Right forelimb (tissue), 1 donor: ENCODE data around the gene PLD4.
"Not testable (repeated sequence)": the region's sequence is repeated elsewhere in the genome, so short reads cannot be mapped to it uniquely, and the experiment has no call there.

Source experiments
- DNase-seq: peaks from one replicate; pipeline ENCODE4 v3.0.0-alpha.2; 2018

Gene PLD4

DNA sequence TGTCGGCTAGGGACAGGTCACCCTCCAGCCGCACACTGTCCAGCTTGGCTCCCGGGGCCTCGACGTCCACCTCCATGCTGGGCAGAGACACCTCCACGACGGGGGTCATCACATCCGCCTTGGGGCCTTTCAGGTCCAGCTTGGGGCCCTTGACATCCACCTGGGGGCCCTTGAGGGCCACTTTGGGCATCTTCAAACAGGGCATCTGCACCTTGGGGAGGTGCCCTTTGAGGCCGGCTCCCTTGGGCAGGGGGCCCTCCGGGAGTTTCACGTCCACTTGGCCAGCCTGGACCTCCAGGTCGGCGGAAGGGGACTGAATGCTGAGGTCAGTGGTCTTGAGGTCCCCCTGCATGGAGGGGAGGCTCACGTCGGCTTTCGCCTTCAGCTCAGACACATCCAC is 17.9 kb downstream of the PLD4 start:
- no peak for DNase-seq

DNA sequence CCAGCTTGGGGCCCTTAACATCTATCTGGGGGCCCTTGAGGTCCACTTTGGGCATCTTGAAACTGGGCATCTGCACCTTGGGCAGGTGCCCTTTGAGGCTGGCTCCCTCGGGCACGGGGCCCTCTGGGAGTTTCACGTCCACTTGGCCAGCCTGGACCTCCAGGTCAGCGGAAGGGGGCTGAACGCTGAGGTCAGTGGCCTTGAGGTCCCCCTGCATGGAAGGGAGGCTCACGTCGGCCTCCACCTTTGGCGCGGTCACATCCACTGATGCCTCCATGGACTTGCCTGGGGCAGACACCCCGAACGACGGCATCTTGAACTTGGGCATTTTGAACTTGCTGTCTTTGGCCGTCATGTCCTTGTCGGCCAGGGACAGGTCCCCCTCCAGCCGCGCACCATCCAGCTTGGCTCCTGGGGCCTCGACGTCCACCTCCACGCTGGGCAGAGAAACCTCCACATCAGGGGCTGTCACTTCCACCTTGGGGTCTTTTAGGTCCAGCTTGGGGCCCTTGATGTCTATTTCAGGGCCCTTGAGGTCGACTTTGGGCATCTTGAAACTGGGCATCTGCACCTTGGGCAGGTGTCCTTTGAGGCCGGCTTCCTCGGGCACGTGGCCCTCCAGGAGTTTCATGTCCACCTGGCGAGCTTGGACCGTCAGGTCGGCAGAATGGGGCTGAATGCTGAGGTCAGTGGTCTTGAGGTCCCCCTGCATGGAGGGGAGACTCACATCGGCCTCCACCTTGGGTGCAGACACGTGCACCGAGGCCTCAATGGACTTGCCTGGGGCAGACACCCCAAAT is 18.7 kb downstream of the PLD4 start:
- DNase-seq, result not testable (repeated sequence)

DNA sequence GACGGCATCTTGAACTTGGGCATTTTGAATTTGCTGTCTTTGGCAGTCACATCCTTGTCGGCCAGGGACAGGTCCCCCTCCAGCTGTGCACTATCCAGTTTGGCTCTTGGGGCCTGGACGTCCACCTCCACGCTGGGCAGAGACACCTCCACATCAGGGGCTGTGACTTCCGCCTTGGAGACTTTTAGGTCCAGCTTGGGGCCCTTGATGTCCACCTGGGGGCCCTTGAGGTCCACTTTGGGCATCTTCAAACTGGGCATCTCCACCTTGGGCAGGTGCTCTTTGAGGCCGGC is 19.3 kb downstream of the PLD4 start:
- DNase-seq, result not testable (repeated sequence)

DNA sequence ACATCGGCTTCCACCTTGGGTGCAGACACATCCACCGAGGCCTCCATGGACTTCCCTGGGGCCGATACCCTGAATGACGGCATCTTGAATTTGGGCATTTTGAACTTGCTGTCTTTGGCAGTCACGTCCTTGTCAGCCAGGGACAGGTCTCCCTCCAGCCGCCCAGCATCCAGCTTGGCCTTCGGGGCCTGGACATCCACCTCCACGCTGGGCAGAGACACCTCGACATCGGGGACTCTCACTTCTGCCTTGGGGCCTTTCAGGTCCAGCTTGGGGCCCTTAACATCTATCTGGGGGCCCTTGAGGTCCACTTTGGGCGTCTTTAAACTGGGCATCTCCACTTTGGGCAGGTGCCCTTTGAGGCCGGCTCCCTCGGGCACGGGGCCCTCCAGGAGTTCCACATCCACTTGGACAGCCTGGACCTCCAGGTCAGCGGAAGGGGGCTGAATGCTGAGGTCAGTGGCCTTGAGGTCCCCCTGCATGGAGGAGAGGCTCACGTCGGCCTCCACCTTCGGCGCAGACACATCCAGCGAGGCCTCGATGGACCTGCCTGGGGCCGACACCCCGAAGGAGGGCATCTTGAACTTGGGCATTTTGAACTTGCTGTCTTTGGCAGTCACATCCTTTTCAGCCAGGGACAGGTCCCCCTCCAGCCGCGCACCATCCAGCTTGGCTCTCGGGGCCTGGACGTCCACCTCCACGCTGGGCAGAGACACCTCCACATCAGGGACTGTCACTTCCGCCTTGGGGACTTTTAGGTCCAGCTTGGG is 19.9 kb downstream of the PLD4 start:
- not testable (repeated sequence) for DNase-seq

DNA sequence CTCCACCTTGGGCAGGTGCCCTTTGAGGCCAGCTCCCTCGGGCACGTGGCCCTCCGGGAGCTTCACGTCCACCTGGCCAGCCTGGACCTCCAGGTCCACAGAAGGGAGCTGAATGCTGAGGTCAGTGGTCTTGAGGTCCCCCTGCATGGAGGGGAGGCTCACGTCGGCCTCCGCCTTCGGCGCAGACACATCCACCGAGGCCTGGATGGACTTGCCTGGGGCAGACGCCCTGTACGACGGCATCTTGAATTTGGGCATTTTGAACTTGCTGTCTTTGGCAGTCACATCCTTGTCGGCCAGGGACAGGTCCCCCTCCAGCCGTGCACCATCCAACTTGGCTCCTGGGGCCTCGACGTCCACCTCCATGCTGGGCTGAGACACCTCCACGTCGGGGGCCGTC is 20.6 kb downstream of the PLD4 start:
- not testable (repeated sequence) for DNase-seq

DNA sequence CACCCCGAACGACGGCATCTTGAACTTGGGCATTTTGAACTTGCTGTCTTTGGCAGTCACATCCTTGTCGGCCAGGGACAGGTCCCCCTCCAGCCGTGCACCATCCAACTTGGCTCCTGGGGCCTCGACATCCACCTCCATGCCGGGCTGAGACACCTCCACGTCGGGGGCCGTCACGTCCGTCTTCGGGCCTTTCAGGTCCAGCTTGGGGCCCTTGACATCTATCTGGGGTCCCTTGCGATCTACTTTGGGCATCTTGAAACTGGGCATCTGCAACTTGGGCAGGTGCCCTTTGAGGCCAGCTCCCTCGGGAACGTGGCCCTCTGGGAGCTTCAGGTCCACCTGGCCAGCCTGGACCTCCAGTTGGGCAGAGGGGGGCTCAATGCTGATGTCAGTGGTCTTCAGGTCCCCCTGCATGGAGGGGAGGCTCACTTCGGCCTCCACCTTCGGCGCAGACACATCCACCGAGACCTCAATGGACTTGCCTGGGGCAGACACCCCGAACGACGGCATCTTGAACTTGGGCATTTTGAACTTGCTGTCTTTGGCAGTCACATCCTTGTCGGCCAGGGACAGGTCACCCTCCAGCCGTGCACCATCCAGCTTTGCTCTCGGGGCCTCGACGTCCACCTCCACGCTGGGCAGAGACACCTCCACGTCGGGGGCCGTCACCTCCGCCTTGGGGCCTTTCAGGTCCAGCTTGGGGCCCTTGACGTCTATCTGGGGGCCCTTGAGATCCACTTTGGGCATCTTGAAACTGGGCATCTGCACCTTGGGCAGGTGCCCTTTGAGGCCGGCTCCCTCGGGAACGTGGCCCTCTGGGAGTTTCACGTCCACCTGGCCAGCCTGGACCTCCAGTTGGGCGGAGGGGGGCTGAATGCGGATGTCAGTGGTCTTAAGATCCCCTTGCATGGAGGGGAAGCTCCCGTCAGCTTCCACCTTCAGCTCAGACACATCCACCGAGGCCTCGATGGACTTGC is 21.6 kb downstream of the PLD4 start:
- not testable (repeated sequence) for DNase-seq

DNA sequence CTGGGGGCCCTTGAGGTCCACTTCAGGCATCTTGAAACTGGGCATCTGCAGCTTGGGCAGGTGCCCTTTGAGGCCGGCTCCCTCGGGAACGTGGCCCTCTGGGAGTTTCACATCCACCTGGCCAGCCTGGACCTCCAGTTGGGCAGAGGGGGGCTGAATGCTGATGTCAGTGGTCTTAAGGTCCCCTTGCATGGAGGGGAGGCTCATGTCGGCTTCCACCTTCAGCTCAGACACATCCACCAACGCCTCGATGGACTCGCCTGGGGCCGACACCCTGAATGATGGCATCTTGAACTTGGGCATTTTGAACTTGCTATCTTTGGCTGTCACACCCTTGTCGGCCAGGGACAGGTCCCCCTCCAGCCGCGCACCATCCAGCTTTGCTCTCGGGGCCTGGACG is 22.5 kb downstream of the PLD4 start:
- DNase-seq, result not testable (repeated sequence)

DNA sequence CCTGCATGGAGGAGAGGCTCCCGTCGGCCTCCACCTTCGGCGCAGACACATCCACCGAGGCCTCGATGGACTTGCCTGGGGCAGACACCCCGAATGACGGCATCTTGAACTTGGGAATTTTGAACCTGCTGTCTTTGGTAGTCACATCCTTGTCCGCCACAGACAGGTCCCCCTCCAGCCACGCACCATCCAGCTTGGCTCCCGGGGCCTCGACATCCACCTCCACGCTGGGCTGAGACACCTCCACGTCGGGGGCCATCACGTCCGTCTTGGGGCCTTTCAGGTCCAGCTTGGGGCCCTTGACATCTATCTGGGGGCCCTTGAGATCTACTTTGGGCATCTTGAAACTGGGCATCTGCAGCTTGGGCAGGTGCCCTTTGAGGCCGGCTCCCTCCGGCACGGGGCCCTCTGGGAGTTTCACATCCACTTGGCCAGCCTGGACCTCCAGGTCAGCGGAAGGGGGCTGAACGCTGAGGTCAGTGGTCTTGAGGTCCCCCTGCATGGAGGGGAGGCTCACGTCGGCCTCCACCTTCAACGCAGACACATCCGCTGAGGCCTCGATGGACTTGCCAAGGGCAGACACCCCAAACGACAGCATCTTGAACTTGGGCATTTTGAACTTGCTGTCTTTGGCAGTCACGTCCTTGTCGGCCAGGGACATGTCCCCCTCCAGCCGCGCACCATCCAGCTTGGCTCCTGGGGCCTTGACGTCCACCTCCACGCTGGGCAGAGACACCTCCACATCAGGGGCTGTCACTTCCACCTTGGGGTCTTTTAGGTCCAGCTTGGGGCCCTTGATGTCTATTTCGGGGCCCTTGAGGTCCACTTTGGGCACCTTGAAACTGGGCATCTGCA is 23.4 kb downstream of the PLD4 start:
- not testable (repeated sequence) for DNase-seq

DNA sequence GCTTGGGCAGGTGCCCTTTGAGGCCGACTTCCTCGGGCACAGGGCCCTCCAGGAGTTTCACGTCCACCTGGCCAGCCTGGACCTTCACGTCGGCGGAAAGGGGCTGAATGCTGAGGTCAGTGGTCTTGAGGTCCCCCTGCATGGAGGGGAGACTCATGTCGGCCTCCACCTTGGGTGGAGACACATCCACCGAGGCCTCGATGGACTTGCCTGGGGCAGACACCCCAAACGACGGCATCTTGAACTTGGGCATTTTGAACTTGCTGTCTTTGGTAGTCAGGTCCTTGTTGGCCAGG is 24.0 kb downstream of the PLD4 start:
- DNase-seq, result no peak

DNA sequence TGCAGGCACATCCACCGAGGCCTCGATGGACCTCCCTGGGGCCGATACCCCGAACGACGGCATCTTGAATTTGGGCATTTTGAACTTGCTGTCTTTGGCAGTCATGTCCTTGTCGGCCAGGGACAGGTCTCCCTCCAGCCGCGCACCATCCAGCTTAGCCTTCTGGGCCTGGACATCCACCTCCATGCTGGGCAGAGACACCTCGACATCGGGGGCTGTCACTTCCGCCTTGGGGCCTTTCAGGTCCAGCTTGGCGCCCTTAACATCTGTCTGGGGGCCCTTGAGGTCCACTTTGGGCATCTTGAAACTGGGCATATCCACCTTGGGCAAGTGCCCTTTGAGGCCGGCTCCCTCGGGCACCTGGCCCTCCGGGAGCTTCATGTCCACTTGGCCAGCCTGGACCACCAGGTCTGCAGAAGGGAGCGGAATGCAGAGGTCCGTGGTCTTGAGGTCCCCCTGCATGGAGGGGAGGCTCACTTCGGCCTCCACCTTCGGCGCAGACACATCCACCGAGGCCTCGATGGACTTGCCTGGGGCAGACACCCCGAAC is 24.8 kb downstream of the PLD4 start:
- not testable (repeated sequence) for DNase-seq

DNA sequence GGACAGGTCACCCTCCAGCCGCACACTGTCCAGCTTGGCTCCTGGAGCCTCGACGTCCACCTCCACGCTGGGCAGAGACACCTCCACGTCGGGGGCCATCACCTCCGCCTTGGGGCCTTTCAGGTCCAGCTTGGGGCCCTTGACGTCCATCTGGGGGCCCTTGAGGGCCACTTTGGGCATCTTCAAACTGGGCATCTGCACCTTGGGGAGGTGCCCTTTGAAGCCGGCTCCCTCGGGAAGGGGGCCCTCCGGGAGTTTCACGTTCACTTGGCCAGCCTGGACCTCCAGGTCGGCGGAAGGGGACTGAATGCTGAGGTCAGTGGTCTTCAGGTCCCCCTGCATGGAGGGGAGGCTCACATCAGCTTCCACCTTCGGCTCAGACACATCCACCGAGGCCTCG is 25.3 kb downstream of the PLD4 start:
- DNase-seq, result no peak

DNA sequence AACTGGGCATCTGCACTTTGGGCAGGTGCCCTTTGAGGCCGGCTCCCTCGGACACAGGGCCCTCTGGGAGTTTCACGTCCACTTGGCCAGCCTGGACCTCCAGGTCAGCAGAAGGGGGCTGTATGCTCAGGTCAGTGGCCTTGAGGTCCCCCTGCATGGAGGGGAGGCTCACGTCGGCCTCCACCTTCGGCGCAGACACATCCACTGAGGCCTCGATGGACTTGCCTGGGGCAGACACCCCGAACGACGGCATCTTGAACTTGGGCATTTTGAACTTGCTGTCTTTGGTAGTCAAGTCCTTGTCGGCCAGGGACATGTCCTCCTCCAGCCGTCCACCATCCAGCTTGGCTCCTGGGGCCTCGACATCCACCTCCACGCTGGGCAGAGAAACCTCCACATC is 26.0 kb downstream of the PLD4 start:
- DNase-seq, result not testable (repeated sequence)

DNA sequence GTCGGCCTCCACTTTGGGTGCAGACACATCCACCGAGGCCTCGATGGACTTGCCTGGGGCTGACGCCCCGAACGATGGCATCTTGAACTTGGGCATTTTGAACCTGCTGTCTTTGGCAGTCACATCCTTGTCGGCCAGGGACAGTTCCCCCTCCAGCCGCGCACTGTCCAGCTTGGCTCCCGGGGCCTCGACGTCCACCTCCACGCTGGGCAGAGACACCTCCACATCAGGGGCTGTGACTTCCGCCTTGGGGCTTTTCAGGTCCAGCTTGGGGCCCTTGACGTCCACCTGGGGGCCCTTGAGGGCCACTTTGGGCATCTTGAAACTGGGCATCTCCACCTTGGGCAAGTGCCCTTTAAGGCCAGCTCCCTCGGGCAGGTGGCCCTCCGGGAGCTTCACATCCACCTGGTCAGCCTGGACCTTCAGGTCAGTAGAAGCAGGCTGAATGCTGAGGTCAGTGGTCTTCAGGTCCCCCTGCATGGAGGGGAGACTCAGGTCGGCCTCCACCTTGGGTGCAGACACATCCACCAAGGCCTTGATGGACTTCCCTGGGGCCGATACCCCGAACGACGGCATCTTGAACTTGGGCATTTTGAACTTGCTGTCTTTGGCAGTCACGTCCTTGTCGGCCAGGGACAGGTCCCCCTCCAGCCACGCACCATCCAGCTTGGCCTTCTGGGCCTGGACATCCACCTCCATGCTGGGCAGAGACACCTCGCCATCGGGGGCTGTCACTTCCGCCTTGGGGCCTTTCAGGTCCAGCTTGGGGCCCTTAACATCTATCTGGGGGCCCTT is 27.4 kb downstream of the PLD4 start:
- DNase-seq, result not testable (repeated sequence)

DNA sequence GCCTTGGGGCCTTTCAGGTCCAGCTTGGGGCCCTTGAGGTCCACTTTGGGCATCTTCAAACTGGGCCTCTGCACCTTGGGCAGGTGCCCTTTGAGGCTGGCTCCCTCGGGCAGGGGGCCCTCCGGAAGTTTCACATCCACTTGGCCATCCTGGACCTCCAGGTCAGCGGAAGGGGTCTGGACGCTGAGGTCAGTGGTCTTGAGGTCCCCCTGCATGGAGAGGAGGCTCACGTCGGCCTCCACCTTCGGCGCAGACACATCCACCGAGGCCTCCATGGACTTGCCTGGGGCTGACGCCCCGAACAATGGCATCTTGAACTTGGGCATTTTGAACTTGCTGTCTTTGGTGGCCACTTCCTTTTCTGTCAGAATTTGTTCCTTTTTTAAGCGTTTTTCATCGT is 28.4 kb downstream of the PLD4 start:
- no peak for DNase-seq

DNA sequence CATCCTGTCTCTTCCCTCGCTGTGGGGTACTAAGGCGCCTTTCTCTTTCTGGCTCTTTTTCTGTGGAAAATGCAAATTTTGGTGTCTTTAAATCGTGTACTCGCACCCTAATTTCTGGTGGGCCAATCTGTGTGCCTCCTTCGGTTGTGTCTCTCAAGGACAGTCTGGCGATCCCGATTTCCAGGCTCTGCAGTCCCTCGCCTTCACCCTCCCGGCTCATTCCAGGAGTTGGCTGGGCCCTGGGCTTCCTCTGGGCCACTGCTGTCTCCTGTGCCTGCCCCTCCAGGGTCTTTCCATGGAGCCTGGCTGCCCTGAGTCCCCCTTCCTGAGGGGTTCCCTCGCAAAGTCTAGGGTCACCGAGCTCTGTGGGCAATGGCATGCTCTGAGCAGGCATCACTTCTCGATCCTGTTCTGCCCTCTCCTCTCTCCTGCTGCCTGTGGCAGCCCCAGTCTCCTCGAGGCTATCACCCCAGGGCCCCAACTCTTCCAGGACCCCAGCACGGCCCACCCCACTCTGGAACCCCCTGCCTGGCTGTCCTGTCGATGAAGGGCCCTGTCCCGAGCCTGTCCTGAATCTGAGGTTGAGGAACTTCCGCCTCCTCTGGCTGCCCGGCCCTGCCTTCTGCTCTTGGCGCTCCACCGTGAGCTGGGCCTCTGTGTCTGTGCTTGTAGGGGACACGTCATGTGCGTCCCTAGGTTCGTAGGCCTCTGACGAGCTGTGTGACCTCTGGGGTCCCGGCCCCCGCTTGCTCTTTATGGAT is 29.4 kb downstream of the PLD4 start:
- DNase-seq, result no peak

DNA sequence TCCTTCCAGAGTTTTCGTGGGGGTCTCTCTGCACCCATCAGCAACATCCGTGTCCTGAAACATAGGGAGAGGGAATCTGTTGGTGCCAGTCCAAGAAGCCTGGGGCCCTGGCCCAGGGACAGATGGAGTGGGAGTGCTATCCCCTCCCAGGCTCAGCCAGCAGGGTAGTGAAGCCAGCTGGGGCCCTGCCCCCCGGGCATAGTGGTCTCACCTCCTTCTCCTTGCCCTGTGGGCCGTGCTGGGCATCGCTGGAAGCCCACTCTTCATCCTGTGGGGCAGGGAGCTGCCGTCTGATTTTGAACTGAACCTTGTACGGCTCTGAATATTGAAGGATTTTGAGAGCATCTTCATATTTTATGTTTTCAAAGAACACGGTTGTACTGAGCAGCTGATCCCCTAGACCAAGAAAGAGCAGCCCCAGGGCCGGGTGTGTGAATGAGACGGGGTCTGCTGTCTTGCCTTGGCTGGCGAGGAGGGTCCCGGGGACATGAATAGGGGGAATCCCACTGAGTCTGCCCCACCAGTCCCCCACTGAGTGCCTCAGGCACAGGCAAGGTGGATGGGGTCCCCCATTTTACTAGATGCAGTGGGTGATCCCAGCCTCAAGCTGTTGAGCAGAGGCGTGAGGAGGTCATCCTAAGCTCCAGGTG is 30.2 kb downstream of the PLD4 start:
- no peak for DNase-seq

DNA sequence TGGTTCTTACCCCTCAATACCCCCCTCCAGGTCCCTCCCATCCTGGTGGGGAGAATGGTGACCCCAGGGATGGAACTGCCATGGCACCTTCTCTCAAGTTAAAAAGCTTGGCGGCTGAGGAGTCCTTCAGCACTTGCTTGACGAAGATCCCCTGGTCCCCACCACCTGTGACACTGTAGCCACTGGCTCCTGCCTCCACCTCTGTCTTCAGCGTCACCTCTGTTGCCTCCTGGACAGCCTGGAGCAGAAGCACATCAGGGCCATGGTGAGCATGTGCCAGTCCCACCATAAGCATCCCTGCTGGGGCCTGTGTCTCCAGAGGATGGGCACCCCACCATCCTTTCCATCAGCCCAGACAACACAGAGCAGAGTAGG is 30.7 kb downstream of the PLD4 start:
- DNase-seq, result no peak

DNA sequence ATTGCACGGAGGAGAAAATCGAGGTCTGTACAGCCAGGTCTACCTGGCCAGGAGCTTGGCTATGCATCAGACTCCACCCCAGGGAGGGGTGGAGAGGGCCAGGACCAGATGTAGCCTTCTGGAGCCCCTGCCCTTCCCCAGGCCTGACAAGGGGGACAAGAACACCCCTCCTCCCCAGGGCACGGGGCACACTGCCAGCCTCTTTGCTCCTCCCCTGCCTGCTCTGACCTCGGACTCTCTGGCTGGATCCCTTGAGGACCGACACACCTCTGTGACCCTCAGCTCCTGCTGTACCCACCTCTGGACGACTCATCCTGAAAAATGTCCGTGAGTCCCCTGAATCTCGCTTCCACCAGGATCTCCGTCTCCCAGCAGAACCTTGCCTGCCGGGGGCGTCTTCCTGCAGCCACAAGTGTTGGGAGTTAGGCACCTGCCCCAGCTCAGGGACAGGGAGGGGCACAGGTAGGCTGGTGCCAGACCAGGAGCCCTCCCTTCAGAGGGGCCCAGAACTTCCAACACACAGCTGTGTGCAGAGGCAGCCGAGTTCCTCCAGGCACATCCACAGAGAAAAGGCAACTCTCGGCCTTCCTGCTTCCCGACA is 31.7 kb downstream of the PLD4 start:
- no peak for DNase-seq
